HG03432 (cell line): ENCODE results near the gene LZIC.

Source experiments
- ATAC-seq: cut with Tn5 transposase; IDR thresholded peaks from one replicate; pipeline ENCODE4 v1.9.1; 2021; ENCODE audit warnings: mild to moderate bottlenecking, moderate library complexity; ENCODE audit not compliant: unreplicated experiment

Gene LZIC

DNA sequence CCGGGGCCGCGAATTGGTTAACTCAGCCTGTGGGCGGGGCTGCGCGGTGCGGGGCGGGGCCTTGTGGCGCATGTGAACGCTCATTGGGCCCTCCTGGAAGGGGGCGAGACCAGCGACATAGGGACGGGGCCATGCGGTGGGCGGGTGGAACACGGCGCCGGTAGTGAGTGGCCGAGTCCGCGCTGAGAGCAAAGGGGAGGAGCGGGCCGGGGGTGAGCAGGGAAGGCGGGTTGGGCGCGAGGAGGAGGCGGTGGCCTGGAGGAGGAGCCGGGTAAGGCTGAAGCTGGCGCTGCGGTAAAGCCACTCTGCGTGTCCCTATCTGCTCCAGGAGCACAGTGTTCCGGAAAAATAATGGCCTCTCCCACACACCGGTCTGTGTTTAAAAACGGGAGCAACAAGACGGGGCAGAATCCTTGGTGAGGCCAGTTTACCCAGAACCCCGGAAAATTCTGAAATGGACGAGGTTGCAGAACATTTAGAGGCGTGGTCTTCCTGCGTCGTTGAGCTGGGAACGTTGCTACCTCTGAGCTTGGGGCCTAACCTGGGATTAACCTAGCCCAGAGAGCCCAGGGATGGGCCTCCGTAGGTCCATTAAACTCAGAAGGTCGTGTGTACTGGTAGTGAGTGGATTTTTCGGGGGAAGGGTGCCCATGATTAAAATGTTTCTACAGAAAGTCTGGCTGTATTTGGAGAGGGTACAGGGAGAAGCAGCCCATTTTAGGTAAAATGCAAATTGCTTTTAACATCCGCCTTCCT, 32.6 kb downstream of the LZIC start:
- ATAC-seq, result peak; percentile 90

DNA sequence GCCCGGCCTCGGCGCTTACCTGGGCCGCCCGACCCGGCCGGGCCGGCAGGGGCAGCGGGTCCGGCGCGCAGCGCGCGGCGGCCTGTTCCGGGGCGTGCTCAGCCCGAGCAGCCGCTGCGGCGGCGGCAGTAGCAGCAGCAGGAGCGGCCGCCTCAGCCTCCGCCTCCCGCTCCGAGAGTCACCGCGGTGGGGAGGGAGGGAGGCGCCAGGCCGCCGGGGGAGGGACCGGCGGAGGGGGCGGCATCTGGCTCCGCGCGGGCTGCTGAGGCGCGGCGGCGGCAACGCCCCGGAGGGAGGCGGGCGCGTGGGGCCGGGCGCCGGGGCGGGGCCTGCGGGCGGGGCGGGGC, 33.1 kb downstream of the LZIC start, which contains the start of gene CTNNBIP1:
CTNNBIP1 (minus strand) TSS at position 194 of the 347 bp plus-strand sequence. CDS start 38,205 bp downstream, outside the sequence.
- ATAC-seq, result peak; percentile 79

DNA sequence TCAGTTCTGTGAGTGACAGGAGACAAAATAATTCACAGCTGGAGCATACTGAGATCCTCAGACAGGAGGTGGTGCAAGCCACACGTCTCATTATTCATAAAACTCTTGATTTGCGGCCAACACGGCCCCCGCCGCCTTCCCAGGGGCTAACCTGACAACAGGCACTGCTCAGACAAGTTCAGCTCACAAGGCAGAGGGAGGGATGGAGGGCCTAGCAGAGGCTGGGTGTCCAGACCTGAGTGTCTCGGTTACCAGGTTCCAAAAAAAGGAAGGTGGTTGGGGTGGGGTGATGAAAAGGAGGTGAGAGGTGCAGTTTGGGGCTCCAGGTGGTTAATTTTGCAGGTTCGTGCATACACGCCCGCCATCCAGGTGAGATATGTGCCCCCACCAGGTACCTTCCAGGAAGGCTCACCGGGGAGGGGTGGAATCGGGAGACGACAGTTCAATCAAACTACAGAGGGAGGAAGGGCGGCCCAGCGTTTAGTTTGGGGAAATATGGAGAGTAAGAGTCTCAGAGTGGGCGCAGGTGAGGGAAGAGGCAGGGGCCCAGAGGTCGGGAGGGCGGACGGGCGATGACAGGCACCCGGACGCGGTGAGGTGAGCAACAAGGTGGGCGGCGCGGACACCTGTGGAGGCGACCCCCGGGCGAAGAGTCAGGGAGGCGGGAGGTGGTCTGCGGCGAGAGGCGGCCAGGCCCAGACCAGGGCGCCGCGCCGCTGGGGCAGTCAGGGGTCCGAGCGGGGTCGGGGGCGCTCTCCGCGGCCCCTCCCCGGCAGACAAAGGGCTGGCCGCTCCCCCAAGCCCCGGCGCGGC, 33.8 kb downstream of the LZIC start:
- peak; percentile 16 for ATAC-seq

DNA sequence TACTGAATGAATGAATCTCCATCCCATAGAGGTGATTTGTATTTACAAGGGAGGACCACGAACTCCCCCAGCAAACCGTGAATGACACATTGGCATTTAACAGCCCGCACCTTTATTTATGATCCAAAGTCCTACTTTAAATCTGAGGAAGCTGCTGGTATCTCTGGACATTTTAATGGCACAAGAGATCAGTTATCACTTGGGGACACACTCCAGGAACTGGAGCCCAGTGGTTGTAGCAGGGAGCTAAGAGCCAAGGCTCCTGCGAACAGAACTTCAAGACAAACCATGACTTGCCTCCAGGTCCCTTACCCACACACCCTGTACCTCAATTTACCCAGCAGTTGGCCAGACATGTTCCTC, 34.3 kb downstream of the LZIC start:
- ATAC-seq, result no peak

DNA sequence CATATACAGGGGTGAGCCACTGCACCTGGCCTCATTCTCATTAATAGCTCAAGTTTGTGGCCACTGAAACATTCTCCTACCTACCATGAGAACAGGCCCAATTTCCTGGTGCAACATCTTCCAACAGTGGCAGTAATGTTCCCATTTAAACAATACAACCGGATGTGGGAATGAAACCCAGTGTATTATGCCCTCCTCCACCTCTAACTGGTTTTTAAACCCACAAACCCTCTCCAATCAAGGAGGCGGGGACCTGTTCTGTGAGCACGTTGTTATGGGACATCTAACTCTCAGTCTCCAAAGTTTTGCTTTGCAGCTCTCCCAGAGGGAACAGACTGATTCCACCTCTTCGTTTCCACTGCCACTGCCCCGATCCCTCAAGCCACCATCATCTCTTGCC, 35.8 kb downstream of the LZIC start:
- ATAC-seq, result no peak

DNA sequence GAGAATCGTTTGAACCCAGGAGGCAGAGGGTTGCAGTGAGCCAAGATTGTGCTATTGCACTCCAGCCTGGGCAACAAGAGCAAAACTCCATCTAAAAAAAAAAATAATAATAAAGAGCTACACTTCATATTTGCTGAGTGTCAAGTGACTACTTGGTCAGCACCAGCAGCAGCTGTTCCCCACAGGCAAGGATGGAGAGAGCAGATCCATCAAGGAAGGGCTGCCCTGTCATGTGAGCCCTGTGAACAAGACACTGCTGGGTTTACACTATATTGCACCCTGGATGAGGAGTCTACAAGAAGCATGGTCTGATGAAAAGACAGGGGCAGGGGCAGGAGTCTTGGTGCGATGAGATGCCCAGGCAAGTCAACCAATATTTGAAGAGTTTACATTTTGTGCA, 36.7 kb downstream of the LZIC start:
- ATAC-seq, result no peak

DNA sequence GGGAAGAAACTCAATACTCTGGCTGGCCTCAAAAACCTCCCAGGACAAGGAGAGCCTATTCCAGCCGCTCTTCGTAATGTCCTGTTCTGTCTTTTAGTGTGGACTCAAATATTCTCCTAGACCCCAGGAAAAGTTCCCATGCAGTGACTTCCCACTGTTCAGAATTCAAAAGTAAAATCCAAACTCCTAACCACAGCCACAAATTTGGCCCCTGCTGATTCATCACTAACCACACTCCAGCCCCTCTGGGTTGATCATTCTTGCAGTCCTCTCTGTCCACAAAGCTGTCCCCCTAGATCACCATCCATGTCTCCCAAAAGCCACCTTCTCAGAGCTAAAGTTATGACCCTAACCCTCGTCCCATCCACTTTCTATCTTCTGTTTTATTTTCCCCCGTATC, 38.2 kb downstream of the LZIC start:
- ATAC-seq, result no peak

DNA sequence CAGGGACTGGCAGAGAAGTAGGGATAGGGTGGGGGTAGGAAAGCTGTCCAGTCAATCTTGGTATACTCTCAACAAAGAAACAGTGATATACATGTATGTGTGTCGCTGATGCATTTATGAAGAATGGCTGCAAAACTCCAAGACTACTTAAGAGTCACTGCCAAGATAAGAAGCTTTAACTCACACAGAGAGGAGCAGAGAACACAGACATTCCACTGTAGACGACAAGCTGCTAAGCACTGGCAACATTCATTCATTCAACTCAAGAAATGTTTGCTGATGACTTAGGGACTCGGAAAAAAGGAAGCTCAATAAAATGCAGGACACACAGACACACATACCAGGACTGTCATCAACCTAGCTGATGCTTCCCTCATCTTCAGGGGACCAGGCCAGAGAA, 38.6 kb downstream of the LZIC start:
- no peak for ATAC-seq

DNA sequence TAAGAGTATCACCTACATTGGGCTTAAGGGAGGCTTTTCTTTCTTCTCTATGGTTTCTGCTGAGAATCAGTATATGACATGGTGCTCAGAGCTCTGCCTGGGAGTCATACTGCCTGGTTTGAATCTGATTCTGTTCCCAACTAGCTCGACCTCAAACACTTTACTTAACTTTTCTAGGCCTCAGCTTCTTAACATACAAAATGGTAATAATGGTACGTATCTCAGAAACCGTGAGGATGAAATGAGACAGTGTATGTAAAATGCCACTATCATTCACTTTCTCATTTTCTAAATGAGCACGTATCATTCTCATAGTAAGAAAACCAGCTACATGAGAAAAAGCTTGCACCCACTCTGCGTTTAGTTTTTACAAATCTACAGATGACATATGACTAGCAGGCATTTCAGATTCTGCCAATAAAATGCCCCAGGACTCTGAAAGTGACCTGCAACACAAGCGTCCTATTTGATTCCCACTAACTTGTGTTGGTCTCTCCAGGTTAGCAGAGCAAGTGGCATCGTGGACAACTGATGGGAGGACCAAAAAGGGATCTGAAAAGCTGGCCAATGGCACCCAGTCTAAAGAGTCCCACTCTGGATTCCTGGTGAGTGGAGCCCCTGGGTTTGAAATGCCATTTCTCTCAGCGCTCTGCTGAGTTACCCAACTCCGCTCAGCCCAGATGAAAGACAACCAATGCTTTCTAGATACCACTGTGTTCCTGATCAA, 39.2 kb downstream of the LZIC start:
- ATAC-seq, result no peak

DNA sequence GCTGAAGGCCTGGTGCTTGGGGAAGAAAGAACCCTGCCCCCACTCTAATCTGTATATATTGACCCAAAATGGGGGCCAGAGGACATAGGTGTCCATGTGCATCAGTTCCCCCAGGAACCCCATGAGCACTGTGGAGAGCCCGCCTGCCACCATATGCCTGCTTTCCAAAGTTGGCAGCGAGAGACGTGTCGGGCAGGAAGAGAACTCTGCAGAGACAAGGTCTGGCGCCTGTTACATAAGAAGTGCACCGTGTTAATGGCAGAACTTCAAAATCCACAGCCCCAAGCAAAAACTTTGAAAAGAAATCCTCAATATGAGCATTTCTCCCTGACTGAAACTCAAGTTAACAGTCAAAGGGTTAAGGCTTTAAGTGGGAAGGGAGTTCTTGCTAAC, 41.1 kb downstream of the LZIC start:
- ATAC-seq, result no peak

DNA sequence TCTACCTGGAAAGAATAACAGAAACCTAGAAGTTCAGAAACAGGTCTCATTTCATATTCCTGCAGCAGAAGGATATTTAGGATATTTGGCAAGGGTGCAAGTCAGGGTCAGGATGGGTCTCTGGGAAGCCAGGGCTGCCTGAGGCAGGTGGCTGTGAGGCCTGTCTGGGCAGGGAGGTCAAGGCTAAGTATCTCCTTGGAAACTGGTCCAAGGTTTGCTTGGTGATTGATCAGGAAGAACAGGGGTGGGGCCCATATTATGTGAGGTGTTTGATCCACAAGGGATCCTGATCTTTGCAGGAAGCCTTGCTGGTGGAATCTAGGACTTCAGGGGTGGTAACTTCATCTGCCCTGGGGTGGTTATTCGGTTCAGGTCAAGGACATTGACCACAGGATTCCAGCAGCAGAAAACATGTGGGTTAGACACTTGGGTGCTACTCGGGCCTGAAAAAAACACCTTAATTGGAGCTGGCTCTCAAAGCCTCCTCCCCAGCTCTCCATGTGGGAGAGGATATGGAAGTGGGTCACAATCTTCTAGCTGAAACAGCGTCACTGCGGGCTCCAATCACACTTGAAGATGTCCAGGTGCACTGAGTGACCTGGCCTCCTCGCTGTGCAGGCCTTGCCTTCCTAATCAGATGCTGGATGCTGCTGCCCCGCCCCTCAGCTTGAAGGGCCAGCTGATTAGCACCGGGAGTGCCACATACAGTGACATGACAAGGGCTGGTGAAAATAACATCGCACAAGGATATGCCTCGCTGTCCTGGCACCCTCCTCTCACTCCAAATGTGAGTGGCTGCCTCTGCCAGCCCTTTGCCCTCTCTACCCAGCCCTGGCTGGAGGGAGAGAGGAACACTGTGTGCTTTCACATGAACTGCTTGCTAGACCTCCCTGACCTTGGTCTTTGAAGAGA, 41.8 kb downstream of the LZIC start:
- ATAC-seq, result no peak

DNA sequence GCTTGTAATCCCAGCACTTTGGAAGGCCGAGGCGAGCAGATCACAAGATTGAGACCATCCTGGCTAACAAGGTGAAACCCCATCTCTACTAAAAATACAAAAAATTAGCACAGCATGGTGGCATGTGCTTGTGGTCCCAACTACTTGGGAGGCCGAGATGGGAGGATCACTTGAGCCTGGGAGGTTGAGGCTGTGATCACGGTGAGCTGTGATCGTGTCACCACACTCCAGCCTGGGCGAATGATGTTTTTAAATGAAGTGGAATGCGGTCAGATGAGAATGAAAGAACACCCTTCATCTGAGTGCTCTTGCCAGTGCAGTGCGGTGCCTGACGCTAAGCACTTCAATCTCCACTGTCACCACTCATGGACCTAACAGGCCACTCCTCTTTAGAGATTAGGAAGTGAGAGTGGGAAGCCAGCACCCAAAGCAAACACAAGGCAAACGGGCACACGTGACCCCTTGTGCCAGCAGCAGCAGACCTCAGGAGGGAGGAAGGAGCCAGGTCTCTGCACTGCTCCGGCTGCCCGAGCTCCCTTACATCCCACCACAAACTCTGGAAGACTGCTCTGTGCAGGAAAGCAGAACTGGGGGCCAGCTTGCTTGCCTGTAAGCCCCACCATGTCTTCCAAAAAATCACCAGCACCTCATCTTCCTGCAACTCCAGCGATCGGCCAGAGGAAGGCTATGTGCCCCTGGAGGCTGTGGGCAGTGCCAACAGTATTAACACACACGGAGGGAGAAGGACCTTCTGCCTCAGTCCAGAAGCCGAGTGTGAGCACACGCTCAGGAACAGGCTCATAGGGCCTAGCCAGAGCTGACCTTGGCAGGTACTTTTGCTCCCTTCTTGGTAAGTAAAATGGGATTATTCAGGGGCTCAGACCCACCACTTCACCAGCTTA, 42.8 kb downstream of the LZIC start:
- ATAC-seq, result no peak

DNA sequence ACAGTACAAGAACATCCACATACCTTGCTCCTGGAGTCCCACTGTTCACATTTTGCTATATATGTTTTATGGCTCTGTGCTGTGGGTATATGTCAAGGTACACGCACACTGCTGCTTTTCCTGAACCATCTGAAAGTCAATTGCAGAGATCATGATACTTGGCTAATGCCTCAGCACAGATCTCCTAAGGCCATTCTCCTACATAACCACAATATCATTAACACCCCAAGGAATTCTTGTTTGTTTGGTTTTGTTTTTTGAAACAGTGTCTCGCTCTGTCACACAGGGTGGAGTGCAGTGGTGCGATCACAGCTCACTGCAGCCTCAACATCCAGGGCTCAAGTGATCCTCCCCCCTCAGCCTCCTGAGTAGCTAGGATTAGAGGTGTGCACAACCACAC, 49.1 kb downstream of the LZIC start:
- no peak for ATAC-seq

DNA sequence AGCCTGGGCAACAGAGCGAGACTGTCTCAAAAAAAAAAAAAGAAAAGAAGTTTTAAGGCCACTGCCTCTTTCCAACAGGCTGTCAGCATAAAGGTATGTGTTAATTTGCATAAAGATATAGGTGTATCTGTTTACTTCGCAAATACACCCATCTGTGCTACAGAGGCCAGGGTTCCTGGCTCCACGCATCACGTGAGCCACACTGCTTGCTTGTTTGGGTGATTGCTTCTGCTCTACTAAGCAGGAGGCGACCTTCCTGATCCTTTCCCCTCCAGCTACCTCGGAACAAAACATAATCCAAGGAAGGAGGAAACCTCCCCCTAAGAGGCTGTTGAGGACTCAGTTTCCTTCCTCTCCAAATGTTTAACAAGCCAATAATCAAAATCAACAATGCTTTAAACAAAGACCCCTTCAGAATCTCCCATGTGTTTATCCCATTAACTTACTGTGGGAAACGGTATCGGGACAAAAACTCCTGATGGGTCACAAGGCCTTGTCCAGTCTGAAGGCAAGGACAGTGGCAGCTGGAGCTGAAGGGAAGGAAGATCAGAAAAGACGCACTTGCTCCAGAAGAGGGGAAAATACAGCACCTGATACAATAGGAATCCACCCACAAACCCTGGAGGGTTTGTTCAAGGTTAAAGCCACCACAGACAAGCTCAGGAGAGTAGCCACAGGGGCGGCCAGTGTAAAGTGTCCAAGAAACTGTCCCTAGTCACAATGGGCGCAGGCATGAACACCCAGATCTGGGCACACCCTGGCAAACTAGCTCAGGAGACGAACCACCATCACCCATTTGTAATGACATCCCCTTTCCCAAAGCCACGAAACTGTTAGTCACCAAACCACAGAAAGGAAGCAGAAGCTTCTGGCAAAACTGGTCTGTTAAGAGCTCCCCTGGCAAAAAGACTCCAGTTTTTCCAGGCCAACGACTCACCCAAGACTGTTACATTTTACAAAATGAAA, 50.3 kb downstream of the LZIC start:
- ATAC-seq, result no peak

DNA sequence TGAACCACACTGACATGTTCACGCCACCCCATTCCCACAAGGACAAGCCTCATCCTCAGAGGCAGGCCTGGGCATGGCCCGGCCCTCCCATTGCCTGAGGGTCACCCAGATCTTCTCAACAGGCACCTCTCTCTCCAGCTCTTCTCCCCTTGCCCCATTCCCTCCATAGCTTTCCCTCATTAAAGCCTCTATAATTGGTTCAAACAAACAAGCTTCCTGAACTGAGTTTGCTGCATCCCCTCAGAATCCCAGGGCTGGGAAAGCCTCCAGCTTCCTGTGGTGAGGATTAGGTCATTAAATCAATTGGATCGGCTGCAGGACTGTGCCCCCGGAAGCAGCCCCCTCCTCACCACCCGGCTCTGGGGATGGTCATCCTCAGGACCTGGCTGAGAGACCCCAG, 52.0 kb downstream of the LZIC start:
- ATAC-seq, result no peak

DNA sequence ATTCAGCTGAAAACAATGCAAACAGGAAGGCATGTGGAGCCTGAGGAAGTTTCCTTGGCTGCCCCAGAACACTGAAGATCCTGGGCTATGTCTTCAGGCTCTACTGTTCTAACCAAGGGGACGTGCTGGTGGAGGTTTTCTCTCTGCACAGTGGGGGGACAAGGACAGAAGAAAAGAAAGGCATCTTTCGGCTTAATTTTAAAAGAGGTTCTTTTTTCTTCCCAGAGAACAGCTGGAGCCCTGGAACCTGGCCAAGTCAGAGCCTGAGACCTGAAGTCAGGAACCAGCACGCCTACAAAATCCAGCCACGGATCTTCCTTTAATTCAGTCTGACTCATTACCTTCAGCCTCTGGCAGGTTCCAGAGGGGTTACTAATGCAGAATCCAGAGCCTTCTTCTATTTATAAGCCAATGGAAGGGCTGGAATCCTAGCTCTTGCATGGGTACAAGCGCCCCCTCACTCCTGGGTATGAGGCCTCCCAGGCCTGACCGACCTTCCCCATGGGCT, 52.9 kb downstream of the LZIC start:
- ATAC-seq, result no peak

DNA sequence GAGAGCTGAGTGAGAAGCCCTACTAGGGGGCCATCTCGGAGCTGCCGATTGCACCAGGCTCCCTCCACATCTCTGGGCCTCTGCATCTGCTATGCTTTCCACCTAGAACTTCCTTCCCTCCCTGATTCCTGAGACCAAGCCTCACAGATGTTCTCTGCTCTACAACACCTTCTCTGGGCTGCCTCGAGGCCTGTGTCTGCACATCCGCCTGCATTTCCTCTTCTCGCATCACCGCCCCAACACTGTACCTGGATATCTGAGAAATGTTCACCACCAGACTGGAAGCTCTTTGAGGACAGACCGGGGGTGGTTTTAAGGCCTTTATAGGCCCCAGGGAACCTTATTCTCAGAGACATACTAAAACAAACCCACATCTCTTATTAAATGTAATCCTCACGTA, 53.8 kb downstream of the LZIC start:
- no peak for ATAC-seq

DNA sequence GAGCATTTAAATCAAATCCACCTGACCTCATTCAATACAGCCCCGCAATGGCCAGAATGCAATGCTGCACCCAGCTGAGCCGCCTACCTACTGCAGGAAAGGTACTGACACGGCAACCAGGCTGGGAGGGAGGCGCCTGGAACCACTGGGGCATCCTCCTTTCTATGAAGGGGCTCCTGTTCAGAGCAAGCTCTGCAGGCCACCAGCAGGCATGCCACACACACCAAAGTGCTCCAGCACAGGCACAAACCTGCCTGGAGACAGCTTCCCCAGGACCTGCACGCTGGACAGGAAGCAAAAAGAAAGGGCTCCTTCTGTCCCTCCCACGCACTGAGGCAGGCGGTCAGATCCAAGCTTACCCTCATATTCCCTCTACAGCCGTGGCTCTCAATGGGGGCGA, 54.3 kb downstream of the LZIC start:
- no peak for ATAC-seq
